HG03159 (cell line): ENCODE results near the gene PLEKHO1.
"Not testable (repeated sequence)": the region's sequence is repeated elsewhere in the genome, so short reads cannot be mapped to it uniquely, and the experiment has no call there.

Experiments used
- ATAC-seq: cut with Tn5 transposase; IDR thresholded peaks from one replicate; pipeline ENCODE4 v1.9.1; 2021; ENCODE audit warnings: mild to moderate bottlenecking, moderate library complexity; ENCODE audit not compliant: unreplicated experiment

The PLEKHO1 gene, protein sequence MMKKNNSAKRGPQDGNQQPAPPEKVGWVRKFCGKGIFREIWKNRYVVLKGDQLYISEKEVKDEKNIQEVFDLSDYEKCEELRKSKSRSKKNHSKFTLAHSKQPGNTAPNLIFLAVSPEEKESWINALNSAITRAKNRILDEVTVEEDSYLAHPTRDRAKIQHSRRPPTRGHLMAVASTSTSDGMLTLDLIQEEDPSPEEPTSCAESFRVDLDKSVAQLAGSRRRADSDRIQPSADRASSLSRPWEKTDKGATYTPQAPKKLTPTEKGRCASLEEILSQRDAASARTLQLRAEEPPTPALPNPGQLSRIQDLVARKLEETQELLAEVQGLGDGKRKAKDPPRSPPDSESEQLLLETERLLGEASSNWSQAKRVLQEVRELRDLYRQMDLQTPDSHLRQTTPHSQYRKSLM

DNA sequence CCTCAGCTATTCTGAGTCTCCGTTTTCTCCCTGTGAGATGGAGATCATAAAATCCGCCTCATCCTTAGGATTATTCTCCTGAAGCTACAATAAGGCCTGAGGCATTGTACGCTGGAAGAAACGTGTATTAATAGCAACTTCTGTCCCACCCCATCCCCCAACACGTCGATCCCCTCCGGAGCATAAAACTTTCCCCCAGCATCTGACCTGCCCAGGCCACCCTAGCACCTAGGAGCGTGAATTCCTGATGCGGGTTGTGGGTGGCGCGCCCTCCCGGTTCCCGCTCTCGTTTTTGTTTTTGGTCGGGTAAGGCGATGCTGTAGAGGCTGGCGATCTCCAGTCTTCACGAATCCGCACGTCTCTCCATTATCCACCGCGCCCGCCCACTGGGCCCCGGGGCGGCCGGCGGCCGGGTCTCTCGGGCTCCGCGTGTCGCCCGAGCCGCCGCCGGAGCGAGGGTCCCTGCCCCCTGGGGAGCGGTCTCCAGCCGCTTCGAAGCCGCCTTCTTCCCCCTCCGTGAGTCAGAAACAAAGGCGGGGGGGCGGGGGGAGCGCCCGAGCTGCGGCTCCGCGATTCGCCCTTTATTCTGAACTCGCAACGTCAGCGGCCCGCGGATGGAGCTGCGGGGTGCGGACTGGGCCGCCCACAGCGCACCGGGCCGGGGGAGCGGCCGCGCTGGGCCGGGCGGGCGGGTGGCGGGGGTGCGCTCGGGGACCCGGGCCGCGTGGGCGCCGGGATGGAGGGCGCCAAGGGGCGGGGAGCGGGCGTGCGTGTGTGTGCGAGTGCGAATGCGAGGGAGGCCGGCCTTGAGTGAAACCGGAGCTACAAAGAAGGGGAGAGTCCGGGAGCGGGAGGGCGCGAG, at the start of gene PLEKHO1:
Gene PLEKHO1 (plus strand): TSS at position 646 of the 862 bp plus-strand sequence. CDS start 342 bp downstream, outside the sequence.
- no peak for ATAC-seq

GRCh38 chr1:150102986-150103385, 46.7 kb upstream of the PLEKHO1 start:
- no peak for ATAC-seq

GRCh38 chr1:150106341-150106740, 43.4 kb upstream of the PLEKHO1 start:
- no peak for ATAC-seq

GRCh38 chr1:150109586-150109985, 40.1 kb upstream of the PLEKHO1 start:
- ATAC-seq: no peak

DNA sequence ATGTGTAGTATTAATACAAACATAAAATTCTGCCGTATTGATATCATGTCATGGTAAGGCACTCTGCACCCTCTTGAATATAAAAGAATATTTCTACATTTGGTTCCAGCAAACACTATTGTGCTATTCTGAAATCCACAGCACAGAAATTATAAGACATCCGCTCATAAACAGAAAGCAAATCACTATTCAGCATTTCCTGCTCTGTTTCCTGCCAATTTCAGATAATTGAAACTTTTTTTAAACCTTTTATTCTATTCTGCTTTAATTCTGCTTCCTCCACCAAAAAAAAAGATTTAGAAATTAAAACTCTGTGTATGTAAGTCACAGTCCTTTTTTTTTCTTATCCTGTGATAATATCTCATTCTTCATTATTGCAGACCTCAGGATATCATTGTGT, 39.6 kb upstream of the PLEKHO1 start:
- no peak for ATAC-seq

DNA sequence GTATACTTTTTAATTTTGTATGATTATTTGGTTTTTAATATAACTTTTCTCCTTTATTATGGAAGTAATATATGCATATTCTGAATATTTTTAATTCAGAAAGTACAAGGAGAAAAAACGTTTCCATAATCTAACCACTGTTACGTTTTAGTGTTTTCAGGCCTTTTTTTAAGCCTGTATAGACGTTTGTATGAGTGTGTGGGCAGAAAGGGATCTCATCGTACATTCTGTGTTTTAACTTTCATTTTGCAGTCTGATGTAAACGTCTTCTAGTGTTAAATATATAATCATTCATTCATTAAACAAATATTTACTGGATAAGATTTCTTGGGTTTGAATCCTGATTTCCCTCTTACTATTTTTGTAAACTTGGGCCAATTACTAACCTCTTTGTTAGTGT, 38.0 kb upstream of the PLEKHO1 start:
- ATAC-seq: no peak

GRCh38 chr1:150115121-150115520, 34.6 kb upstream of the PLEKHO1 start:
- ATAC-seq: no peak

DNA sequence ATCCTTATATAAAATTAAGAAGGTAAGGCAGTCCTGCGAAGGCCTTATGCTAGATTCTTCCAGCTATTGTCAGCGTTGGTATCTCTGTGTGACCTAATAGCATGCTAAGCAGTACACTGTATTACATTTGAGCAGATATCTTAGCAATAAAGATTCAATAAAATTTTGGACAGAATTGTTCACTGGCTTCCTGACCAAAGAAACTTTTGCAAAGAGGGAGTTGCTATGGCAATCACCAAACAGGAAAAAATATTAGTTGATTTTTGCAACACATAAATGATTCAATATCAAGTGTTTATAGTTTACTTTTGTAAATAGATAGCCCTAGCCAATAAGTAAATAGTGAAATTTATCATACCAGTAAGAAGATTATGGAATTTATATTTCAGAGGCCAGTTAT, 31.0 kb upstream of the PLEKHO1 start:
- ATAC-seq: no peak

DNA sequence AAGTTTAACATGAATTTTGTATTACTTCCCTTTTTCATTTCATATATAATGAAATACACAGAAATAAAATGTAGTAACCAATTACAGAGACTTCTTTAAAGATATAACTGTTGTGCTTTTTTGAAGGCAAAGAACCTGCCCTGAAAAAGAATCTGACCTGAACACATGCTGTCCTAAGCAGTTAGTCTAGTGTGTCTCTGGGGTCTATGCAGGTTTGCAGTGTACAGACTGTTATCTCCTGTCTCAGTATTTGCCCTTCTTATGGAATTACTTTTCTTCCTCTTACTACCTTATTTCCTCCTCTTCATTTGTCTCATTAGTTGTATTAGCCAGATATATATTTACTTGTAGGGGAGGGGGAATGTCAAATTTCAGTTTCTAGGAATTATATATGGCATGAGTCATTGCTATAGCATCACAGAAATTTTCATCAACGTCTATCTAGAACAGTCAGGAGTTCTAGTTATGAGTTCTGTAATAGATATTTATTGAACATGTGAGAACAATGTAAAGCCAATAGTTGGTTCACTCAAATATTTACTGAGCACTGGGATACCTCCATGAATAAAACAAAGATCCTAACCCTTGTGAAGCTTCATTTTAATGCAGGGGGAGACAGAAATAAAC, 28.4 kb upstream of the PLEKHO1 start:
- ATAC-seq: no peak

DNA sequence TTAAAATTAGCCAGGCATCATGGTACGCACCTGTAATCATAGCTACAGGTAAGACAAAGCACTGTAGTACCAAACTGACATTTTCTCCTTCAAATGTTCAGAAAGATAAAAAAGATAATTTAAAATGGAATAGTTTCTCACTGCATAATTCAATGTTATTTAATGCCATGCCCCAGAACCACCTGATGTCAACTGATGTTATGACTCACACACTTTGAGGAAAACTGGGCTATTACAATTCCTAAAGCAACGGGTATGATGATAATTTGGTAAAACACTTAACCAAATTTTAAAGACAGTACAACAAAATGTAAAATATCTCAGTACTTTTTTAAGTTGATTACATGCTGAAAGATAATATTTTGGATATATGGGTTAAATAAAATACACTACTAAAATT, 22.9 kb upstream of the PLEKHO1 start:
- no peak for ATAC-seq

DNA sequence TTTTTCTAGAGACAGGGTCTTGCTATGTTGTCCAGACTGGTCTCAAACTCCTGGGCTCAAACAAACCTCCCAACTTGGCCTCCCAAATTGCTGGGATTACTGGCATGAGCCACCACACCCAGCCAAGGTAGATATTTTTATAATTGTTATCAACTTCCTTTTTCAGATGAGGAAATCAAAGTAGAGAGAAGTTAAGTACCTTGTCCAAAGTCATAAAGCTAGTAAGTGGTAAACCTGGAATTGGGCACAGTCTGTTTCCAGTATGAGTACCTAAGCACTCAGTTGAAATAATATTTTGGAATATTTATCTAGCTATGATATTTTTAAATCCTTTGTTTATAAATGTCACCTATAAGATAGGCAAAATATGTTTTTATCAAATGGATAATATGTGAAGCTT, 22.3 kb upstream of the PLEKHO1 start:
- ATAC-seq: no peak

DNA sequence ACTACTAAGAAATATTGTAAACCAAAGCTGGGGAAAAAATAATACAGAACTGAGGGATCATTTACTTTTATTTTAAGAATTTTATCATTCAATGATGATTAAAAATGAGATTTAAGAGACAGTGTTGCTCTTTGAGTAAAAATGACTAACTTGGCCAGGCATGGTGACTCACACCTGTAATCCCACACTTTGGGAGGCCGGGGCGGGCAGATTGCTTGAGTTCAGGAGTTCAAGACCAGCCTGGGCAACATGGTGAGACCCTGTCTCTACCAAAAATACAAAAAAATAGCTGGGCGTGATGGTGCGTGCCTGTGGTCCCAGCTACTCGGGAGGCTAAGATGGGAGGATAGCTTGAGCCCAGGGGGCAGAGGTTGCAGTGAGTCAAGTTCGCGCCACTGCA, 21.8 kb upstream of the PLEKHO1 start:
- ATAC-seq: no peak

DNA sequence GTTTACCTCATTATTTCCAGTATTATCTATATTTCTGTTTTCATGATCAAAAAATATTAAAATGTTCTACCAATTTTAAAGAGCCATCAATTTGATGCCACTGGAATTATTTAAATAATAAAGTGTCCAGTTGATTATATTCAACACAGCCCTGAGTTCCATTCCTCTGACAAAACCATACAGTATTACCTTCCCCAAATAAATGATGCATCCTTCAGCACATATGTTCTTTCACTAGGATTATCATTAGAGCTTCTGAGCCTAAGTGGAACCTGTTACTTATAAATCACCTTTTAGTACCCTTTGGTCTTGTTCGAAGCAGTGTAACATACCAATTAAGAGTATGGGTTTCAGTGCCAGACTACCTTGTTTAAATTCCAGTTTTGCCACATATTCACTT, 17.3 kb upstream of the PLEKHO1 start:
- no peak for ATAC-seq

DNA sequence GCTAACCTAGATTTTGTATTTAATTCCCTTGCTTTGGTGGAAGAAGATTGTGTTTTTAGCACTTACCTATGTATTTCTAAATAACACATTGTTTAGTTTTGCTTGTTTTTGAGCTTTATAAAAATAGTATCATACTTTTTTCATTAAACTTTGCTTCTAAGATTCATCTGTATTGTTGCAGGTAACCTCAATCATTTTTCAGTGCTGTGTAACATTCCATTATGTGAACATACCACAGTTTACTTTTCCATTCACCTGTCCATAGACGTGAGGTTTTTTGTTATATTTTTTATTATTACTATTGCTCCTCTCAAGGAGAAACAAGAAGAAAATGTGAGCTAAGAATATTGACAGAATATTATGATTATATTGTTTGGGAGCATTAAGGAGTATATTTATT, 15.2 kb upstream of the PLEKHO1 start:
- ATAC-seq: no peak

- ATAC-seq: not testable (repeated sequence)
These were observed 14.3 kb upstream of the PLEKHO1 start for GRCh38 chr1:150135400-150135799.

GRCh38 chr1:150138044-150138443, 11.7 kb upstream of the PLEKHO1 start:
- no peak for ATAC-seq

GRCh38 chr1:150141452-150141851, 8.3 kb upstream of the PLEKHO1 start:
- ATAC-seq: no peak

DNA sequence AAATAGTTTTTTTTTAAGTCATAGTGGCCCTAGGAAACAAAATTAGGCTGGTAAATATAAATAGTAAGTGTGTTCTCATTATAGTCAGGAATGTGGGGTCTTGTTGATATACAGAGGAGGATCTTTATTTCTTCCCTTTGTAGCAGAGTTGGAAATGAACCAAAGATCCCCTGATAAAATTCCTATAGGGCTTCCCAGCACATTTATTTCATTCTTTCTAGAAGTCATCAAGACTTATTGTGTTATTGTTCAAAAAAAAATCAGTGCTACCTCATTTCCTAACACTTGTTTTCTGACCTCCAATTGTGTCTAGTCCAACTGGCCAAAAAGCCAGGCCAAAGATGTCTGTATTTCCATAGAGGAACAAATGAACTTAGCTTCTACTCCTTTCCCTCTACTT, 7.6 kb upstream of the PLEKHO1 start:
- no peak for ATAC-seq

GRCh38 chr1:150144606-150145005, 5.1 kb upstream of the PLEKHO1 start:
- no peak for ATAC-seq

DNA sequence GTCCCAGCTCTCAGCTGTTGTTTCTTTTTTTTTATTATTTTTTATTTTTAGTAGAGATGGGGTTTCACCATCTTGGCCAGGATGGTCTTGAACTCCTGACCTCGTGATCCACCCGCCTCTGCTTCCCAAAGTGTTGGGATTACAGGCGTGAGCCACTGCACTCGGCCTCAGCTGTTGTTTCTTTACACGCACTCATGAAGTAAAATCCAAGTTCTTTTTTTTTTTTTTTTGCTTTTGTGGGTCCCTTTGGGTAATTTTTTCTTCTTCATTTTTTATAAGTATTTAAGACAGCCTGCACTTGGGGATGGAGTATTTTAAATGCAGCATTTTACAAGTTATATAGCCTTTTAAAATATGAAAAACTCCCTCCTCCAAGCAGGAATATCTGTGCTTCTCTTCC, 3.7 kb upstream of the PLEKHO1 start:
- not testable (repeated sequence) for ATAC-seq

DNA sequence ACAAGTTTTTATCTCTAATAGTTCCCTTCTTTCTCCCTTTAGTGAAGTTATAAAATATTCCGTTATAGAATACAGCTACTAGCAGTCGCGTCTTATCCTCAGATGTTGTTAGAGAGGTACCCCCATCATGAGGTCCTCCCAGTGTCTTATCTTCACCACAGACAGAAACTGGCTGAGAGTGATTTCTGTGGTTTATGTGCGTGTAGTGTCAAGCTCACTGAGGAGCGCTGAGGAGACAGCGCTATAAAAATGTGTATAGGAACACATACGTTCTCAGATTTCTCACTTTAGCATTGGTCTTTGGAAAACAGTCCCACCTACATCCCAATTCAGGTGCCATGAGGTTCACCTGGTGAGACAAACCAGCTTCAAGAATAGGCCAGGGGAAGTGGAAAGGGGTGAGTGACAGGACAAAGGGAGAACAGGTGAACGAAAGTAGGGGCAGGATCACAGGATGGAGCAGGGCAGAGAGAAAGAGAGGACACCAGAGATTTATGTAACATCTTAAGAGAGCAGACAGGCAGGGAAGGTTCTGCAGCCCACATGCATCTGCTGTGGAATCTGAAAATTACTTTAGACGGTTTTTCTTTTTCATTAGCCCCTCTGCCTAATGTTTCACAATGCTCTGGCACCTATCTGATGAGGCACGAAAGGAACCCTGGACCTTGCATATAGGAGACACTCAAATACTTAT, 2.7 kb upstream of the PLEKHO1 start:
- no peak for ATAC-seq
